ENCODE results near the gene AARSD1.
A peak's percentile ranks its signal among the peaks of the same experiment; 100 is the strongest.
"Not testable (repeated sequence)": the region's sequence is repeated elsewhere in the genome, so short reads cannot be mapped to it uniquely, and the experiment has no call there.

AARSD1 gene

GRCh38 chr17:42980766-42981397 is 16.6 kb upstream of the AARSD1 start:
- peak; percentile 62 to 71 for DNase-seq (ENCODE audit: low read depth in 2 of 2)

GRCh38 chr17:42980274-42980765 is 16.1 kb upstream of the AARSD1 start, which contains the start of gene RUNDC1:
Gene RUNDC1, plus strand, starts transcription at chr17:42980565. Its CDS starts 12 bp downstream, at chr17:42980577.
- DNase-seq (ENCODE audit: low read depth in 2 of 2): peak; percentile 76 to 89

GRCh38 chr17:42979511-42980273 is 15.4 kb upstream of the AARSD1 start, which contains the start of gene PTGES3L:
Gene PTGES3L, minus strand, starts transcription at chr17:42980080. Its CDS starts 27 bp downstream, at chr17:42980053.
- peak in 1 of 2 donors; percentile 14 for DNase-seq (ENCODE audit: low read depth in 2 of 2)

- not testable (repeated sequence) for DNase-seq (ENCODE audit: low read depth in 2 of 2)
Observed at GRCh38 chr17:42975701-42976100, 11.4 kb upstream of the AARSD1 start.

GRCh38 chr17:42975265-42975664 is 11.0 kb upstream of the AARSD1 start:
- no peak for DNase-seq (ENCODE audit: low read depth in 2 of 2)

- not testable (repeated sequence) for DNase-seq (ENCODE audit: low read depth in 2 of 2)
Observed at GRCh38 chr17:42973323-42973722, 9.1 kb upstream of the AARSD1 start.

GRCh38 chr17:42971589-42971988 is 7.3 kb upstream of the AARSD1 start:
- DNase-seq (ENCODE audit: low read depth in 2 of 2): no peak

- no peak for DNase-seq (ENCODE audit: low read depth in 2 of 2)
Observed at GRCh38 chr17:42969001-42969581, 4.8 kb upstream of the AARSD1 start.

- no peak for DNase-seq (ENCODE audit: low read depth in 2 of 2)
Observed at GRCh38 chr17:42967925-42968324, 3.7 kb upstream of the AARSD1 start.

GRCh38 chr17:42953669-42954068 is 10.6 kb downstream of the AARSD1 start:
- no peak for DNase-seq (ENCODE audit: low read depth in 2 of 2)

- DNase-seq (ENCODE audit: low read depth in 2 of 2): no peak
Observed at GRCh38 chr17:42950044-42950783, 14.0 kb downstream of the AARSD1 start.

GRCh38 chr17:42946812-42947211 is 17.4 kb downstream of the AARSD1 start:
- no peak for DNase-seq (ENCODE audit: low read depth in 2 of 2)

GRCh38 chr17:42944211-42944610 is 20.0 kb downstream of the AARSD1 start:
- DNase-seq (ENCODE audit: low read depth in 2 of 2): no peak

GRCh38 chr17:42937712-42938596 is 26.3 kb downstream of the AARSD1 start:
- no peak for DNase-seq (ENCODE audit: low read depth in 2 of 2)

GRCh38 chr17:42929497-42929844 is 34.8 kb downstream of the AARSD1 start:
- no peak for DNase-seq (ENCODE audit: low read depth in 2 of 2)

GRCh38 chr17:42928714-42929496 is 35.3 kb downstream of the AARSD1 start:
- DNase-seq (ENCODE audit: low read depth in 2 of 2): peak; percentile 25

GRCh38 chr17:42924891-42925290 is 39.4 kb downstream of the AARSD1 start:
- DNase-seq (ENCODE audit: low read depth in 2 of 2): no peak

- not testable (repeated sequence) for DNase-seq (ENCODE audit: low read depth in 2 of 2)
Observed at GRCh38 chr17:42923472-42923871, 40.8 kb downstream of the AARSD1 start.

GRCh38 chr17:42922294-42922693 is 42.0 kb downstream of the AARSD1 start:
- no peak for DNase-seq (ENCODE audit: low read depth in 2 of 2)

GRCh38 chr17:42920922-42921321 is 43.3 kb downstream of the AARSD1 start:
- no peak for DNase-seq (ENCODE audit: low read depth in 2 of 2)

Data from stimulated activated CD4-positive, alpha-beta T cell treated with anti-CD3 and anti-CD28 coated beads, Interleukin-15, amount 100 ng/mL, for 48 hours (primary cell).